HEK293 (cell line): Measurements from ENCODE around the gene AQP12A.

ENCODE experiments used
- CTCF ChIA-PET: fragments of 350-600 bp; formaldehyde crosslinking; extraction: SDS; loops from one replicate; lab custom pipeline; 2021; ENCODE audit warnings: antibody characterized with exemption; lab: Yijun Ruan, JAX
- POLR2A ChIA-PET: fragments of 300-600 bp; formaldehyde crosslinking; extraction: SDS; loops from one replicate; lab custom pipeline; 2020; ENCODE audit warnings: antibody characterized with exemption, inconsistent platforms; lab: Yijun Ruan, JAX
- H3K27ac ChIP-seq: fragments of 200-500 bp; sonication (Bioruptor generic); 2 replicates; pipeline ENCODE4 v1.5.1; 2014; ENCODE audit warnings: low read depth, low read length, control low read depth, inconsistent platforms; ENCODE audit errors: extremely low read depth
- H3K36me3 ChIP-seq, 2 experiments: fragments of 200-500 bp in 1 of 2; sonication (Bioruptor generic) in 1 of 2; 1 replicate in 1 of 2; 2 replicates in 1 of 2; pipeline ENCODE4 v1.5.1; 2014 to 2017; ENCODE audit warnings: inconsistent platforms in 2 of 2, low read length in 2 of 2; ENCODE audit not compliant: control insufficient read depth in 2 of 2, insufficient read depth in 1 of 2
- H3K4me1 ChIP-seq: fragments of 200-500 bp; sonication (Bioruptor generic); 2 replicates; pipeline ENCODE4 v1.5.1; 2014; ENCODE audit warnings: mild to moderate bottlenecking, low read length, inconsistent platforms; ENCODE audit not compliant: control insufficient read depth, insufficient read depth
- H3K4me3 ChIP-seq: 2 replicates; pipeline ENCODE4 v1.5.1; 2011; ENCODE audit warnings: low read depth, mild to moderate bottlenecking, control low read depth, low read length, moderate library complexity
- H3K9me3 ChIP-seq: fragments of 200-500 bp; sonication (Bioruptor generic); 2 replicates; pipeline ENCODE4 v1.5.1; 2014; ENCODE audit warnings: low read depth, low read length, inconsistent platforms; ENCODE audit not compliant: control insufficient read depth, insufficient read depth
- PRDM2 ChIP-seq: fragments of 450-650 bp; formaldehyde crosslinking; IDR thresholded peaks from 2 replicates; pipeline ENCODE4 v1.5.1; 2016; ENCODE audit warnings: missing biosample characterization, missing genetic modification characterization, borderline replicate concordance
- ZBTB26 ChIP-seq: fragments of 450-650 bp; formaldehyde crosslinking; optimal IDR thresholded peaks from 2 replicates; pipeline ENCODE3; 2016; ENCODE audit warnings: missing biosample characterization, mild to moderate bottlenecking, missing genetic modification characterization
- ZBTB49 ChIP-seq: fragments of 450-650 bp; formaldehyde crosslinking; IDR thresholded peaks from 2 replicates; pipeline ENCODE4 v1.5.1; 2016; ENCODE audit warnings: missing biosample characterization, missing genetic modification characterization, low read depth
- ZFHX2 ChIP-seq: fragments of 450-650 bp; formaldehyde crosslinking; conservative IDR thresholded peaks from 2 replicates; pipeline ENCODE4 v1.5.1; 2016; ENCODE audit warnings: missing biosample characterization, missing genetic modification characterization
- ZFP41 ChIP-seq: fragments of 450-650 bp; formaldehyde crosslinking; IDR thresholded peaks from 2 replicates; pipeline ENCODE4 v1.5.1; 2016; ENCODE audit warnings: missing biosample characterization, missing genetic modification characterization, borderline replicate concordance
- ZNF23 ChIP-seq: fragments of 450-650 bp; formaldehyde crosslinking; IDR thresholded peaks from 2 replicates; pipeline ENCODE4 v1.5.1; 2016; ENCODE audit warnings: missing biosample characterization, missing genetic modification characterization, borderline replicate concordance
- ZNF266 ChIP-seq: fragments of 450-650 bp; formaldehyde crosslinking; IDR thresholded peaks from 2 replicates; pipeline ENCODE4 v1.5.1; 2016; ENCODE audit warnings: missing biosample characterization, missing genetic modification characterization, low read depth
- ZNF423 ChIP-seq: fragments of 450-650 bp; formaldehyde crosslinking; IDR thresholded peaks from 2 replicates; pipeline ENCODE4 v1.5.1; 2016; ENCODE audit warnings: missing biosample characterization, missing genetic modification characterization
- ZNF777 ChIP-seq: fragments of 450-650 bp; formaldehyde crosslinking; IDR thresholded peaks from 2 replicates; pipeline ENCODE4 v1.5.1; 2017; ENCODE audit warnings: missing biosample characterization, missing genetic modification characterization, borderline replicate concordance
- ZSCAN30 ChIP-seq: fragments of 450-650 bp; IDR thresholded peaks from 2 replicates; pipeline ENCODE4 v1.5.1; 2018; ENCODE audit warnings: missing biosample characterization, mild to moderate bottlenecking, missing genetic modification characterization, moderate library complexity
- TF ChIP-seq, protein P1 (sequence below): fragments of 450-650 bp; formaldehyde crosslinking; IDR thresholded peaks from 2 replicates; pipeline ENCODE4 v1.5.1; 2016; ENCODE audit warnings: missing biosample characterization, missing genetic modification characterization

The AQP12A gene

DNA sequence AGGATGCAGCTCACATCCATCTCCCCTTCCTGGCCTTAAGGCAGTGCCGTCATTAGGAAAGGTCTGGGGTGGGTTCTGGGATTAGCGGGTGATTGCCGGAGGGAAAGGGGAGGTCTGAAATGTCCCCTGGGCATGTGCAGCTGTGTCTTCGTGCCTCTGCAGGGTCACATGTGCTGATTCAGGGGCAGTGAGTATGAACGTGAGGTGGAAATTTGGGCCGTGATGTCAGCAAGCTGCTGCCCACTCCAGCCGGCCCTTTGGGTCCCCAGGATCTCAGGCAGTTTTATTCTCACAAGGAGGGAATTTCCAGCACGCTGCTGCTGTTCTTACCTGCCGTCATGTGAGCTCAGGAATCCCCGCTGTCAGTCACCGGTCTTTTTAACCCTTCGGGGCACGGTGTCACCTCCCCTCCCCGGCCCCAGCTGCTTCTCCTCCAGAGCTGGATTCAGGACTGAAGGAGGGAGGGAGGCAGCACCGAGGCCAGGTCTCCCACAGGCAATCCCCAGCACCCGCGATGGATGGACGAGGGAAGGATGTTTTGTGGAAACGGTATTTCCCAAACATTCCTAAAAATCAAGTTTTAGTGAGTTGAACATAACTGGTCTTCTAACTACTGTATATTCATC, 42.9 kb upstream of the AQP12A start:
- ChIA-PET POLR2A (no interaction called here), CTCF (interaction anchor here (0.7 kb wide), 1 partner anchor 94 kb away, joined by 4 read pairs; no protein-coding TSS in a partner anchor)
- no peaks in the 10 kb centered on the region for H3K4me1 ChIP-seq
- TF ChIP-seq ZFP41 (tag by site-specific recombination) (no peak), ZNF23 (tag by site-specific recombination) (no peak), ZNF266 (tag by site-specific recombination) (no peak)
- H3K36me3 ChIP-seq = no peaks in the 10 kb centered on the region
- no peak overlapping the region for H3K4me3 ChIP-seq
- H3K9me3 ChIP-seq = no peaks in the 10 kb centered on the region
- no peak overlapping the region for H3K27ac ChIP-seq

DNA sequence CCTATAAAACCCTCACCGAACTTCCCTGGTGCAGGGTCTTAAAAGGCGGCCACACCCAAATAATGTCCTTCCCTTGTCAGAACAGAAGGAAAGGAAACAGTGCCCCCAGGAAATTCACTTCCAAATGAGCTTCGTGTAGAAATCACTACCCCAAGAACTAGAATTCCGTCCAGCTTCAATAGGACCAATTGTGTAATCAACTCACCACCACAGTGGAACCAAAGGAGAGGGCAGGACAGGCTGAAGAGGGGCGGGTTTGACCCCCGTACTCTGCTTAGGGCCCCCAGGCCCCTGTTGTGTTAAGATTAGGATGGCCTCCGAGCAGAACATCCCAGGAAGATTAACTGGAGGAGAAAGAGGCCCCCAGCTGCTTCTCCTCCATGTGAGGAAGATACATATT, 42.3 kb upstream of the AQP12A start:
- H3K36me3 ChIP-seq = no peaks in the 10 kb centered on the region
- TF ChIP-seq, protein P1, sequence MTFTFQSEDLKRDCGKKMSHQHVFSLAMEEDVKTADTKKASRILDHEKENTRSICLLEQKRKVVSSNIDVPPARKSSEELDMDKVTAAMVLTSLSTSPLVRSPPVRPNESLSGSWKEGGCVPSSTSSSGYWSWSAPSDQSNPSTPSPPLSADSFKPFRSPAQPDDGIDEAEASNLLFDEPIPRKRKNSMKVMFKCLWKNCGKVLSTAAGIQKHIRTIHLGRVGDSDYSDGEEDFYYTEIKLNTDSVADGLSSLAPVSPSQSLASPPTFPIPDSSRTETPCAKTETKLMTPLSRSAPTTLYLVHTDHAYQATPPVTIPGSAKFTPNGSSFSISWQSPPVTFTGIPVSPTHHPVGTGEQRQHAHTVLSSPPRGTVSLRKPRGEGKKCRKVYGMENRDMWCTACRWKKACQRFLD (tag by site-specific recombination) = no peak
- TF ChIP-seq ZSCAN30 = no peak
- no peak for TF ChIP-seq ZFHX2
- no peak for TF ChIP-seq PRDM2 (tag by site-specific recombination)
- no peak for TF ChIP-seq ZNF777 (tag by site-specific recombination)
- TF ChIP-seq ZBTB49 (tag by site-specific recombination) = no peak
- no peak overlapping the region for H3K4me3 ChIP-seq
- no peaks in the 10 kb centered on the region for H3K9me3 ChIP-seq
- no peaks in the 10 kb centered on the region for H3K4me1 ChIP-seq
- POLR2A ChIA-PET = no interaction called here
- H3K27ac ChIP-seq = no peak overlapping the region
- CTCF ChIA-PET = interaction anchor here (0.6 kb wide), 1 partner anchor 421 kb away, joined by 4 read pairs; no protein-coding TSS in a partner anchor

GRCh38 chr2:240650254-240650965, 41.3 kb upstream of the AQP12A start:
- Histone ChIP-seq H3K36me3 (no peaks in the 10 kb centered on the region), H3K4me1 (no peaks in the 10 kb centered on the region), H3K27ac (no peak overlapping the region), H3K9me3 (no peaks in the 10 kb centered on the region; the same call in 1 of the 2 replicates), H3K4me3 (no peak overlapping the region)
- ChIA-PET POLR2A (no interaction called here), CTCF (no interaction called here)
- no peak for TF ChIP-seq PRDM2 (tag by site-specific recombination)
- TF ChIP-seq ZNF423 = no peak
- no peak for TF ChIP-seq ZNF266 (tag by site-specific recombination)
- no peak for TF ChIP-seq ZBTB26 (tag by site-specific recombination)
